GM21381 (cell line): ENCODE results near the gene XRCC5.

Source experiments
- ATAC-seq: cut with Tn5 transposase; IDR thresholded peaks from one replicate; pipeline ENCODE4 v1.9.1; 2021; ENCODE audit warnings: mild to moderate bottlenecking, moderate library complexity; ENCODE audit not compliant: unreplicated experiment

The XRCC5 gene

GRCh38 chr2:216148983-216149382 lies 39.8 kb downstream of the XRCC5 start:
- ATAC-seq, result no peak

GRCh38 chr2:216149741-216150140 lies 40.6 kb downstream of the XRCC5 start:
- no peak for ATAC-seq

GRCh38 chr2:216151313-216152025 lies 42.3 kb downstream of the XRCC5 start:
- no peak for ATAC-seq

GRCh38 chr2:216155954-216156353 lies 46.8 kb downstream of the XRCC5 start:
- no peak for ATAC-seq

GRCh38 chr2:216156822-216157221 lies 47.7 kb downstream of the XRCC5 start:
- ATAC-seq, result no peak

GRCh38 chr2:216159144-216159543 lies 50.0 kb downstream of the XRCC5 start:
- no peak for ATAC-seq

- no peak for ATAC-seq
These were observed 50.5 kb downstream of the XRCC5 start for GRCh38 chr2:216159646-216160045.

- no peak for ATAC-seq
These were observed 51.6 kb downstream of the XRCC5 start for GRCh38 chr2:216160786-216161185.

GRCh38 chr2:216161967-216162366 lies 52.8 kb downstream of the XRCC5 start:
- no peak for ATAC-seq

- no peak for ATAC-seq
These were observed 54.4 kb downstream of the XRCC5 start for GRCh38 chr2:216163518-216163917.

GRCh38 chr2:216164087-216164486 lies 54.9 kb downstream of the XRCC5 start:
- no peak for ATAC-seq

- no peak for ATAC-seq
These were observed 55.4 kb downstream of the XRCC5 start for GRCh38 chr2:216164576-216164975.

- ATAC-seq, result no peak
These were observed 56.6 kb downstream of the XRCC5 start for GRCh38 chr2:216165711-216166110.

GRCh38 chr2:216169087-216169486 lies 59.9 kb downstream of the XRCC5 start:
- no peak for ATAC-seq

- no peak for ATAC-seq
These were observed 61.1 kb downstream of the XRCC5 start for GRCh38 chr2:216170076-216170763.

GRCh38 chr2:216171011-216171410 lies 61.9 kb downstream of the XRCC5 start:
- no peak for ATAC-seq

GRCh38 chr2:216172493-216172892 lies 63.3 kb downstream of the XRCC5 start:
- ATAC-seq, result no peak

GRCh38 chr2:216179015-216179414 lies 69.9 kb downstream of the XRCC5 start:
- ATAC-seq, result no peak

GRCh38 chr2:216181351-216181750 lies 72.2 kb downstream of the XRCC5 start:
- ATAC-seq, result no peak

GRCh38 chr2:216181953-216182461 lies 72.9 kb downstream of the XRCC5 start:
- ATAC-seq, result no peak

GRCh38 chr2:216183462-216183861 lies 74.3 kb downstream of the XRCC5 start:
- ATAC-seq, result no peak

GRCh38 chr2:216188559-216188850 lies 79.4 kb downstream of the XRCC5 start:
- ATAC-seq, result no peak

- no peak for ATAC-seq
These were observed 79.8 kb downstream of the XRCC5 start for GRCh38 chr2:216188956-216189355.
